Epithelial cell of esophagus (primary cell): ENCODE data around the gene JPH4.

Experiments used
- DNase-seq: peaks from one replicate; pipeline ENCODE4 v3.0.0; 2010; ENCODE audit warnings: low read depth
- H3K4me3 ChIP-seq: 2 replicates; pipeline ENCODE4 v1.5.1; 2011; ENCODE audit warnings: mild to moderate bottlenecking, low read length, control low read depth
- TF ChIP-seq, protein P1 (sequence below): IDR thresholded peaks from 2 replicates; pipeline ENCODE4 v1.5.1; 2011; ENCODE audit warnings: low read depth, mild to moderate bottlenecking, low read length, control low read depth, inconsistent platforms; ENCODE audit not compliant: insufficient read depth; ENCODE audit errors: missing control alignments

Gene JPH4

DNA sequence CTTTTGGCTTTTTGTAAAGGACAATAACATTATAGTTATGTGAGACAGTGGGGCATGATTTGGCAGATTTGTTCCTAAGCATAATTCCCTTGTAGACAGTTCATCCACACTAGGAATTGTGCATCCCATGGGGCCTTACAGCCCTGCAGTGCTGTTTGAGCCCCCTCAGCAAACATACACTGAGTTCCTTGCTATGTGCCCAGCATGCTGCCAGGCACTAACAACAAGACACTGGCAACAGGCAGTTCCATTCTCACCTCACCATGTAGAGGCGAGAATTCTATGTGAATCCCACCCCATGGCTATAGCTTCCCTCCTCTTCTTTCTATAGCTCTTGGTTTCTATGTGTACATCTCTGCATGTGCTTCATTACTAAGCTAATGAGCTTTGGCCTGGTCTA, 20.6 kb downstream of the JPH4 start:
- TF ChIP-seq, protein P1, sequence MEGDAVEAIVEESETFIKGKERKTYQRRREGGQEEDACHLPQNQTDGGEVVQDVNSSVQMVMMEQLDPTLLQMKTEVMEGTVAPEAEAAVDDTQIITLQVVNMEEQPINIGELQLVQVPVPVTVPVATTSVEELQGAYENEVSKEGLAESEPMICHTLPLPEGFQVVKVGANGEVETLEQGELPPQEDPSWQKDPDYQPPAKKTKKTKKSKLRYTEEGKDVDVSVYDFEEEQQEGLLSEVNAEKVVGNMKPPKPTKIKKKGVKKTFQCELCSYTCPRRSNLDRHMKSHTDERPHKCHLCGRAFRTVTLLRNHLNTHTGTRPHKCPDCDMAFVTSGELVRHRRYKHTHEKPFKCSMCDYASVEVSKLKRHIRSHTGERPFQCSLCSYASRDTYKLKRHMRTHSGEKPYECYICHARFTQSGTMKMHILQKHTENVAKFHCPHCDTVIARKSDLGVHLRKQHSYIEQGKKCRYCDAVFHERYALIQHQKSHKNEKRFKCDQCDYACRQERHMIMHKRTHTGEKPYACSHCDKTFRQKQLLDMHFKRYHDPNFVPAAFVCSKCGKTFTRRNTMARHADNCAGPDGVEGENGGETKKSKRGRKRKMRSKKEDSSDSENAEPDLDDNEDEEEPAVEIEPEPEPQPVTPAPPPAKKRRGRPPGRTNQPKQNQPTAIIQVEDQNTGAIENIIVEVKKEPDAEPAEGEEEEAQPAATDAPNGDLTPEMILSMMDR, result no peak
- DNase-seq, result no peak
- H3K4me3 ChIP-seq, result no peak overlapping the region

- DNase-seq, result no peak
- H3K4me3 ChIP-seq, result peak overlapping the region; percentile 90
- TF ChIP-seq, protein P1, result no peak
Observed at GRCh38 chr14:23557521-23557920, 21.1 kb downstream of the JPH4 start.

GRCh38 chr14:23556700-23557440, 21.7 kb downstream of the JPH4 start:
- DNase-seq, result peak; percentile 15

DNA sequence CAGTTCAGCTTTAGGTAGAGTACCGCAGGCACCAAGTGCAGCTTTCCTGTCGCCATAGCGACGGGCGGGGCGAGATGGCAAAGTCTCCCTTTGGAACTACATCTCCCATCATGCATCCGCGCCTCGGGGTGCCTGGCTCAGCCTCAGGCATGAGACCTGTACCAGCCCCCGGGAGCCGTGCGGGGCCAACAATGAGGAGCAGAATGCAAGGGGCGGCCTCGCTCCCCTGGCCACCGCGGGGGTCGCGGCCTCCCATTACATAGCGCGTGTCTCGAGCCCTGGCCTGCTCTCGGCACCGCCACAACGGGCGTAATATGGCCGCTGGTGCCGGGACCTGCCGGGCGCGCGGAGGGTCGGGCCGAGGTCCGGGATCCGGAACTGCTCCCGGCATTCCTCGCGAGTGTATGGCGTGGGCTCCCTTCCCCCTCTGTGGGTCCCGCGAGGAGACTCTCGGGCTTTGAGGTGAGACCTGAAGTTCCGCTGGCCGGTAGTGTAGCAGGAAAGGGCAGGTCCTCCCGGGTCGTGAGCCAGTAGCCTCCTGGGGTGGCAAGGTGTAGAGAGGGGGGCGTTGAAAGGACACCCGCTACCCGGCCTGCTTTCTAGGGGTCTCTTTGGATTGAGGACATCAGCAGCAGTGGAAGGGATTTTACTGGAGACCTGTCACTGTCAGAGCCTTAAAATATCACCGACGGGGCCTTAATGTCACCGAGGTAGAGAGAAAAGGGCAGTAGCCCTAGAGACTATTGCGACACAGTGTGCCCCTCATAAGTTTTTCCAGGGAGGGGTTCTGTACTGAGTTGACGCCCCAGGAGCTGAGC, 22.5 kb downstream of the JPH4 start, which contains the start of gene THTPA:
Gene THTPA, plus strand, starts transcription at position 390 of the 818 bp plus-strand sequence. CDS start 487 bp downstream, outside the sequence.
- TF ChIP-seq, protein P1, result no peak
- peak; percentile 87 for DNase-seq
- peak within 1 kb of the TSS; percentile 90 for H3K4me3 ChIP-seq

More at GRCh38 chr14:23556700-23557440, 21.7 kb downstream of the JPH4 start:
- TF ChIP-seq, protein P1, result no peak
- peak overlapping the region; percentile 90 for H3K4me3 ChIP-seq

DNA sequence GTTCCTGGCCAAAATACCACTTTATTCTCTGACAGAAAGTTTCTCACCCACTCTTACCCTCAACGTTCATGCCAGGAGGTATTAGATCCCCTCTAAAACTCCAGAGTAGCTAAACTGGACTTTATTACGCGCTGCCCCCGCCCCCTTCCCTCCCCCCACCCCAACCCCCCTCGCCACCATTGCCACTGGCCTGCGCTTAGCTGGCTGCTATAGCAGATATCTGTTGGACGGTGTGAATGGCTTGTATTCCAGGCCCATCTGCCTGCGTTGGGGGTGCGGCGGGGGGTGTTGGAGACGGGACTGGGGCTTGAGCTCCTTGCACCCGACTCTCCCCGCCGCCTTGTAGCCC, 23.1 kb downstream of the JPH4 start:
- no peak for DNase-seq
- TF ChIP-seq, protein P1, result no peak
- peak overlapping the region; percentile 90 for H3K4me3 ChIP-seq

- TF ChIP-seq, protein P1, result no peak
- DNase-seq, result peak; percentile 59
- peak within 1 kb of the TSS; percentile 70 for H3K4me3 ChIP-seq
Observed at GRCh38 chr14:23551266-23552028, 27.1 kb downstream of the JPH4 start, which contains the start of gene ZFHX2. TSS of gene ZFHX2 (minus strand) at chr14:23551765. CDS start at chr14:23535325, 16,440 bp downstream.
